IPS-18a (cell line): ENCODE measurements around the gene PTPRH.

Experiments
- H3K27ac ChIP-seq: one replicate; pipeline ENCODE4 v1.5.1; 2013; ENCODE audit warnings: low read length
- H3K27me3 ChIP-seq: one replicate; pipeline ENCODE4 v1.6.1; 2013; ENCODE audit warnings: mild to moderate bottlenecking, low read length; ENCODE audit not compliant: control insufficient read depth, insufficient read depth
- H3K36me3 ChIP-seq: one replicate; pipeline ENCODE4 v1.6.1; 2013; ENCODE audit warnings: low read depth, low read length; ENCODE audit not compliant: control insufficient read depth
- H3K4me1 ChIP-seq: one replicate; pipeline ENCODE4 v1.6.1; 2013; ENCODE audit warnings: low read depth, low read length; ENCODE audit not compliant: control insufficient read depth
- H3K4me3 ChIP-seq: one replicate; pipeline ENCODE4 v1.5.1; 2013; ENCODE audit warnings: low read length
- H3K9ac ChIP-seq: one replicate; pipeline ENCODE4 v1.6.1; 2013; ENCODE audit warnings: mild to moderate bottlenecking, low read length, moderate library complexity
- H3K9me3 ChIP-seq: one replicate; pipeline ENCODE4 v1.6.1; 2013; ENCODE audit warnings: low read depth, low read length; ENCODE audit not compliant: control insufficient read depth

Gene PTPRH

GRCh38 chr19:55193481-55193880, 15.8 kb downstream of the PTPRH start:
- no peaks in the 10 kb centered on the region for H3K27me3 ChIP-seq
- no peaks in the 10 kb centered on the region for H3K4me1 ChIP-seq
- no peaks in the 10 kb centered on the region for H3K9me3 ChIP-seq
- no peak overlapping the region for H3K27ac ChIP-seq
- no peak overlapping the region for H3K9ac ChIP-seq
- no peak overlapping the region for H3K4me3 ChIP-seq
- no peaks in the 10 kb centered on the region for H3K36me3 ChIP-seq

GRCh38 chr19:55189403-55189835, 19.9 kb downstream of the PTPRH start:
- Histone ChIP-seq H3K9me3 (no peaks in the 10 kb centered on the region), H3K36me3 (no peaks in the 10 kb centered on the region), H3K27me3 (no peaks in the 10 kb centered on the region), H3K9ac (no peak overlapping the region), H3K4me3 (no peak overlapping the region), H3K27ac (no peak overlapping the region), H3K4me1 (no peaks in the 10 kb centered on the region)

GRCh38 chr19:55188625-55189024, 20.7 kb downstream of the PTPRH start:
- Histone ChIP-seq H3K9ac (no peak overlapping the region), H3K4me1 (no peaks in the 10 kb centered on the region), H3K9me3 (no peaks in the 10 kb centered on the region), H3K27me3 (peaks cover 3% of the 10 kb centered on the region), H3K27ac (no peak overlapping the region), H3K4me3 (no peak overlapping the region), H3K36me3 (no peaks in the 10 kb centered on the region)

GRCh38 chr19:55186080-55186479, 23.2 kb downstream of the PTPRH start:
- Histone ChIP-seq H3K9me3 (no peaks in the 10 kb centered on the region), H3K36me3 (no peaks in the 10 kb centered on the region), H3K27me3 (peaks cover 25% of the 10 kb centered on the region), H3K9ac (no peak overlapping the region), H3K4me3 (no peak overlapping the region), H3K4me1 (no peaks in the 10 kb centered on the region), H3K27ac (no peak overlapping the region)

- Histone ChIP-seq H3K4me3 (no peak overlapping the region), H3K36me3 (no peaks in the 10 kb centered on the region), H3K4me1 (peaks cover 5% of the 10 kb centered on the region), H3K27ac (no peak overlapping the region), H3K27me3 (peaks cover 49% of the 10 kb centered on the region), H3K9me3 (no peaks in the 10 kb centered on the region), H3K9ac (no peak overlapping the region)
Measured at GRCh38 chr19:55181740-55182139, 27.6 kb downstream of the PTPRH start.

GRCh38 chr19:55179606-55180484, 29.5 kb downstream of the PTPRH start, which contains the start of gene SYT5:
SYT5 (minus strand) TSS chr19:55180289; CDS start chr19:55179041, 1,248 bp downstream.
- Histone ChIP-seq H3K4me3 (peak within 1 kb of the TSS; percentile 64), H3K9ac (peak within 1 kb of the TSS; percentile 21), H3K4me1 (peaks cover 5% of the 10 kb centered on the region), H3K9me3 (no peaks in the 10 kb centered on the region), H3K36me3 (no peaks in the 10 kb centered on the region), H3K27ac (no peak within 1 kb of the TSS), H3K27me3 (peaks cover 68% of the 10 kb centered on the region)

GRCh38 chr19:55178781-55179599, 30.3 kb downstream of the PTPRH start:
- H3K27ac ChIP-seq = no peak overlapping the region

GRCh38 chr19:55176076-55176475, 33.2 kb downstream of the PTPRH start:
- H3K9me3 ChIP-seq = no peaks in the 10 kb centered on the region
- no peak overlapping the region for H3K9ac ChIP-seq
- peaks cover 79% of the 10 kb centered on the region for H3K27me3 ChIP-seq
- H3K4me3 ChIP-seq = no peak overlapping the region
- H3K27ac ChIP-seq = no peak overlapping the region
- peaks cover 17% of the 10 kb centered on the region for H3K4me1 ChIP-seq
- no peaks in the 10 kb centered on the region for H3K36me3 ChIP-seq

More at GRCh38 chr19:55178781-55179599, 30.3 kb downstream of the PTPRH start:
- peak overlapping the region; percentile 21 for H3K9ac ChIP-seq
- no peaks in the 10 kb centered on the region for H3K9me3 ChIP-seq
- no peaks in the 10 kb centered on the region for H3K36me3 ChIP-seq
- H3K27me3 ChIP-seq = peaks cover 76% of the 10 kb centered on the region
- H3K4me1 ChIP-seq = peaks cover 8% of the 10 kb centered on the region
- peak overlapping the region; percentile 64 for H3K4me3 ChIP-seq

- H3K9me3 ChIP-seq = no peaks in the 10 kb centered on the region
- peaks cover 17% of the 10 kb centered on the region for H3K4me1 ChIP-seq
- H3K4me3 ChIP-seq = peak overlapping the region; percentile 25
Measured at GRCh38 chr19:55175117-55175867, 34.0 kb downstream of the PTPRH start.

GRCh38 chr19:55174425-55175116, 34.7 kb downstream of the PTPRH start:
- H3K4me1 ChIP-seq = peaks cover 14% of the 10 kb centered on the region
- H3K9me3 ChIP-seq = no peaks in the 10 kb centered on the region
- no peak overlapping the region for H3K9ac ChIP-seq
- H3K4me3 ChIP-seq = peak overlapping the region; percentile 72
- H3K36me3 ChIP-seq = no peaks in the 10 kb centered on the region
- H3K27ac ChIP-seq = no peak overlapping the region
- peaks cover 79% of the 10 kb centered on the region for H3K27me3 ChIP-seq

More at GRCh38 chr19:55175117-55175867, 34.0 kb downstream of the PTPRH start:
- H3K9ac ChIP-seq = no peak overlapping the region
- H3K27ac ChIP-seq = no peak overlapping the region
- peaks cover 79% of the 10 kb centered on the region for H3K27me3 ChIP-seq
- no peaks in the 10 kb centered on the region for H3K36me3 ChIP-seq
